IPS-NIHi7 (cell line): Measurements from ENCODE around the gene PEX11B.

Experiments used
- DNase-seq: peaks from one replicate; pipeline ENCODE4 v3.0.0; 2012; ENCODE audit warnings: mixed read lengths; ENCODE audit errors: extremely low spot score

PEX11B gene

DNA sequence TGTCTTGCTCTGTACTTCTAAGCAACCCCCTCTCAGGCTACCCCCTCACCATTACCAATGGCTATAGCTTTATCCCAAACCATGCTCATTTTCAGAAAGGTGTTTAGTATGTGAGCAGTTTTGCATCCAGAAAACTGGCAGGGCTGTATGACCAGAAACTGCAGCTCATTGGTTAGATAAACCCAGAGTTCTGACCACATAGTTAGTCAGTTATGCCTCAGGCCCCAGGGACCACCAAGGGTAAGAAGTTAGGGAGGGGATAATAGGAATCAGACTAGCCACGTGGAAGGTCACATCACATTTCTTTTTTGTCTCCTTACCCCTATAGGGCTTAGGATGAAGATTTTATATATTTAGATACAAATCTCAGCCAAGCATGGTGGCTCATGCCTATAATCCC, 9.9 kb downstream of the PEX11B start:
- no peak for DNase-seq

DNA sequence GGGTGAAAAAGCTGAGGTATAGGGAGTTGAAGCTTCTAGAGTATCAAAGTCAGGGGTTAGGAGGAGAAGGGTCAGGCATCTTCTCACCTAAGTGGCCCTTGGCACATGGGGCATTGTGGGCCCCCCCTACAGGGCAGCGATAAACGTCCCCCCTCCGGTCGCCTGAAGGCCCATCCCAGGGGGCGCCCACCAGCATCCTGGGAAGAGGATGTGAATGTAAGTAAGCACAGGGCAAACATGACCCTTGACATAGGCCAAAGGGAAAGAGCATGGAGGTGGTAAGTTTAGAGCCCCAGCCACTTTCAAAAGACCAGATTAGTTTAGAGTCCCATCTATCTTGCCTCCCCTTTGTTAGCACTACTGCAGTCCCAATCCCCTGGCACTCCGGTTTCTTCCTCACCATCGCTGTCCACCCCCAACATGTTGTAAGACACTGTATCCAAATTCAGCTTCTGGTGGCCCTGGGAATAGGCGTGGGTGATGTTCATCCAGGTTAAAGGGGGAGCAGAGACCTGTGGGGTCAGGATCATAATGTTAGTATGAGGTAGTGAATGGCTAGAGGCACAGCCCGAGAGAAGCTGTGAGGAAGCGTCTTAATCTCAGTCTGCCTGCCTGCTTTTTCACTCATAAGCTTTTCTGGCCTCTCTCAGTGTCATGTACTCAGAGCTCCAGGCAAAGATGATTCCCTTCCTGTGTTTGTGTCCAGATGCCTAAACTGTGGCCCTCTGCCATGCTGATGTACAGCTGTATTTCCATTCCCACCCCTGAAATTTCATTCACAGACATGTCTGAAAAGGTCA, 11.4 kb downstream of the PEX11B start:
- no peak for DNase-seq

DNA sequence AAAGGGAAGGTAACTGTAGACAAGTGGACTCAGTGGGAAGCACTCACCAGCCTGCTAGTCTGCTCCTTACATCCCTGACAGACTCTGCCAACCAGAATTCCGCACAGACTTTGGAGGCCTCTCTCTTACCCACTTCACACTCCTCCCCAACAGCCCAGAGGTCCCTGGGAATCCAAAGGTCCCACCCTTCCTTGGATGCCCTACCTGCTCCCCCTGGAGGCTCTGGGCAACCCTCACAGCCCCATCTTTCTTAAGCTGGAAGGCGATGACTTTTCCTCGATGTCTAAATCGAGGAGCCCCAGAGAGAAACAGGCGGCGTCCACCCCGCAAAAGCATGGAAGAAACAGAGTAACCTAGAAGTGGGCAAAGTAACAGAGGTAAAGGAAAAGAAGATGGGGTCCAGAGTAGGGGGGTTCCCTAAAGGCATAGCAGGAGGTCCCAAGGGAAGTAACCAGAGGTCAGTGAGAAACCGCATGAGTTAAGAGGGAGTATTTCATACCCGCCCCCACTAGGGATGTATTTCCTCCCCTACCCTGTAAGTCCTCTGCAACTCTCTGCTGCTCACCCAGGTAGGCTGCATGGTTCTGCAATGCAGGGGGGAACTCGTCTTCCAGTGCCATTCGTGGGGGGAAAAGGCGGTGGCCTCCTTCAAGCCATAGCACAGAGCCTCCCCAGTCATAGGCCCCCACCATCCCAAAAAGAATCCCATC, 17.1 kb downstream of the PEX11B start:
- DNase-seq, result peak; percentile 59

DNA sequence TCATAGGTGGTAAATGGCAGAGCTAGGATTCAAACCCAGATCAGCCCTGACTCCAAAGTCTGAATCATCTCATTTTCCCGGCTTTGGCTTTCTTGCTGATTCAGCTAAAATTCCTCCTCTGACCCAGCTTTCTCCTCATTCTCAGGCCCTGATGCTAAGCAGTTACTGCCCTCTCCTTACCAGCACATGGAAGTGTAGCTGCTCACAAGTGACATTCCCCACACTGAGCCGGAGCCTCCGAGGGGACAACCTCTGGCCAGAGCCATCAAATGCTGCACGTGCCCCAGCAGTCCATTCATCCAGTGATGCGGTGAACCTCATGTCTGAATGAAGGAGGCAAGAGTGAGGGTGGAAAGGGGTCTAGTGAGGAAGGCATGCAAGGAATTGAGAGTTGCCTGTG, 19.8 kb downstream of the PEX11B start:
- no peak for DNase-seq

DNA sequence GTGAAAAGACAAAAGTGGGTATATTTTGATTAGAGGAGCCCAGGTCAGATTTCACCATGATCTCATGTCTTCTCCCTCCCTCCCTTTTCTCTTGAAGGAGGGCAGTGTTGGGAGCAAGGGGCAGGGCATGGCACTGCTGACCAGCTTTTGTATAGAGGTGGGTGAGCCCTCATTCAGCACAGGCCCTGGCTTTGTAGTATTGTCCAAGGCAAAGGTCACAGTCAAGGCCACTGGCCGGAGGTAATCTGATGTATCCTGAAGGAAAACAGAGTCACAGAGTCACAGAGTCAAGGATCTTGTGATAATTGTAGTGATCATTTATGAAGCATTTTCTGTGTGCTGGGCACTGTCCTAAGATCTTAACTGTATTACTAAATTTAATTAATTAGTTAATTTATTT, 20.5 kb downstream of the PEX11B start:
- DNase-seq, result no peak

DNA sequence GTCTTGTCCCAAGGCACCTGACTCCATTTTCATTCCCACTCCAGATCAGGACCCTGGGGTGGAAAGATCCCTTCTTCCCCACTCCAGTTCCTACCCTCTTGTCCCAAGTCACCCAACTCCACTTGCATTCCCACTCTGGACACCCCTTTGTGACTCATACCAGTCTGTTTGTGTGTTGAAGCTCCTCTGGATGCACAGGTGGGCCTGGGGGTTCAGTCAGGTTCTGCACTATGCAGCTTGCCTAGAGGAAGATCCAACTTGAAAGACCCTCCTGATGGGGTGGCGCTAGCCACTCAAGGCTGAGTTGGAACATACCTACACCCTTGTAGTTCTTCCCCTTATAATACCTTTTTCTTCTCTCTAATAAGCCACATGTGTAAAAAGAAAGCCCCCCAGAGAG, 23.0 kb downstream of the PEX11B start:
- DNase-seq, result no peak

DNA sequence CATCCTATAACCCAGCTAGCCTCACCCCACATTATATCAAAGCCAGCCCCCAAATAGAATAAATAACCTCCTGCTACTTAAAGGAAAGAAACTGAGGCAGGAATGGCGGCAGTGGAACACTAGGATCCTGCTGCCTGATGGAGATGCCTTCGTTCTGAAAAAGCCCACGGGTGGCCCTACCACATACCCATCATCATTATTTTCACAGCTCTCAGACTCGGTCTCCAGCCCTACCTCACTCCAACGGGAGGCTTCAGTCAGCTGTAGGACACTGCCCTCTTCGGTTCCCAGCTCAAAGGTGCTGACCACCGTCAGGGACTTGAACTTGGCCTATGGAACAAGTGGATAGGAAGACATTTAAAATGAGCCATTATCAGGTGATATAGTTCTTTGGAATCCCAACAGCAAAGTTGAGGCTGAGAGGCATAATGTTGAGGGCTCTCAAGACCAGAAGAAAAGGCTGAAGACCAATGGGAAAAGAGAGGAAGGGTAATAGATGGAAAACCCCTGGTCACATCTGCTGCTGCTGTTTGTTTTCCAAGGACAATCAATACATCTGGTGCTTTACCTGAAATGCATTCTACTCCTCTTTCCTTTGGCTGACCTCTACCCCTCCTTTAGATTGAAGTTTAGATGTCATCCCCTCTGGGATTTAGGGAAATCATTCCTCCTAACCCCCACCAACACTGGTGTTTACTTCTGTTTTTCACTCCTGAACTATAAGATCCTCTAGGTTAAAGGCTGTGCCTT, 25.0 kb downstream of the PEX11B start:
- no peak for DNase-seq

DNA sequence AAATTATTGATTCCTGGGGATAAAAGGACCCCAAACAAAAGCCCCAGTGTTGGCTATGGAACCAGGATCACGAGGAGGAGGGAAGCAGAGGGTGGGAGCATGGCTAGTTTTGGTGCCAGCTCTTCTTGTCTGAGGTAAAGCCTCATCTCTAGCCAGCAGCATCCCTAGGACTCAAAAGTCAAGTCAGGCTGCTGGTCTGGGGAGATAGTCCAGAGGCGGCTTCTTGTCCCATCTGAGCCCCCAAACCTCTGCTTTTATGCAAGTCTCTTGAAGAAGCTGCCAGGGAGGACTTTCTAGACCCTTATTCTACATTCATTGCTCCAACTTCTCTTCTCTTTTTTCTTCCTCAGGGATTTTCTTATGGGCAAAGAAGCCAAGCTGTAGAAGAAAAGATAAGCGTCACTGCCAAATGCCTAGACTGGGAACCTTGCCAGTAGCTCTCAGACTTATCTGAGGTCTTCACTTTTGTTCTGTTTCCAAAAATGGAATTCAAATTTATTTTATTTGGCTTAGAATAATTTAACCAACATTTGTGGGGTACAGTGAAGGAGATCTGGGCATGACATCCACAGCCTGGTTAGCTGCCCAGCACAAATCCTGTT, 25.9 kb downstream of the PEX11B start:
- DNase-seq, result no peak

DNA sequence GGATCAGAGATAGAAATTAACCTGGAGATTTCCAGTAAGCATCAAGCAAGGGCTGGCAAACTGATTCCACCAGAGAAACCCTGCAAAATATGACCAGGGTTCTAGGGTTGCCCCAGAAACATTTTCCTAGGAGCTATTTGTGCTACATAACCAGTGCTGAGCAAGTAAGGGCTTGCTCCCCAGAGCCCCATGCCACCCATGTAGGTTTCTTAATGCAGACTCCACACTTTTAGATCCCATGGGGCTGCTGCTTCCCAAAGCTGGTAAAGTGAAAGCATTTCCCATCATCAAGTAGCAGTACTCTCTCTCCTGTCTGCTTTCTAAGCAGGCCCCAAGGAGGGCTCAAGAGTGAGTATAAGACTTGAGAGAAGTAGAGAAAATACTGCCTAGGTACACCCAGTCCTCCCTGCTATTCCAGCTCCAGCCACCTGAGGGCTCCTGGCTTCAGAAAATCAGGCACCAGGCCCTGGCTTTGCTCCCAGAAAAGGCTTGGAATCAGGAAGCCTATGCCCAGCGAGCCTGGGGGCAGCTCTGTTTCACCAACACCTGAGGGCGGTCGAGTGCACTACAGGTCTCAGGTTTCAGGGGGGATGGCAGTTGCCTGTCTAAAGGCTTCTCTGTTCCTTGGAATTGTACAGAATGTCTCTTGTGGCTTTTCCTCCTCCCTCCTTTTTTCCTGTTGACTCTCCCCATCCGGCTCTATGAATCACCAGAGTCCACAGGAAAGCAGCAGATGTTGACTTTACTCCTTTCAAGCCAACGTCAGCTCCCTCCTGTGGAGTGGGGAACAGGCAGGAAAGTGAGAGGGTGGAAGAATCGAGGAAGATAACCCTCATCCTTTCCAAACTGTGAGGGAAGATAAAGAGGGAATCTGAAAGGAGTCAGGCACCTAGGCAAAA, 26.7 kb downstream of the PEX11B start:
- peak; percentile 98 for DNase-seq

DNA sequence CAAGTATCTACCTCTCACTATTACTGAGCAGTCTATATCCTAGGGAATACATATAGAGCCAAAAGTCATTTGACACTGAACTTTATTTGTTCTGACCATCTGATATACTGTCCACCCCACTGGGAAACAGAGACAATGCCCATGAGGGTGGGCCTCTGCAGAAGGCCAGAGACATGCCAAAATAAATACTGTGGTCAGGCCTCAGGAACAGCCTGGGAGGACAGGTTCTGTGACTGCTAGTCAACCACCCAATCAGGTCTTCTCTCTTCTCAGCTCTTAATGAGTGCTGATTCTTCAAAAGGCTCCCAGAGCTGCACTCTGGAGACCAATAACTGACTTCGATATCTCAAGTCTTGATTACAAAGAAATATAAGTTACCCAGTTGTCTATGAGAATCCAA, 27.4 kb downstream of the PEX11B start:
- no peak for DNase-seq

DNA sequence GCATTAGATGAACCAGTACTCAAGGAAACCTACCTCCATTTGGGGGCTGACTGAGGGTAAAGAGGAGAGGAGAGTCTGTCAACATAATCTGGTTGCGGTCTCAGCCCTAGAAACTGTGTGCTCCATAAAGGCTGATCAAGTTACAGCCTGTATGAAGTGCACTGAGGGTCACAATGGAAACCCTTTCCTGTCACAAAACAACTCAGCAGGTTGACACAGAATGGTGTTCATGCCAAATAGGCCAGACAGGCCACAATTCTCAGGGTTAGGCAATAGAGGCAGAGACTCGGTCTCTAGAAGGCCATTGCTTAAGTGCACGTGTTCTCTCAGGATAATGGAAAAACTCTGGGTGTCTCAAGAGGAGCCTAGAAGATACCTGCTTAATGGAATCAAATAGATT, 28.8 kb downstream of the PEX11B start:
- no peak for DNase-seq

DNA sequence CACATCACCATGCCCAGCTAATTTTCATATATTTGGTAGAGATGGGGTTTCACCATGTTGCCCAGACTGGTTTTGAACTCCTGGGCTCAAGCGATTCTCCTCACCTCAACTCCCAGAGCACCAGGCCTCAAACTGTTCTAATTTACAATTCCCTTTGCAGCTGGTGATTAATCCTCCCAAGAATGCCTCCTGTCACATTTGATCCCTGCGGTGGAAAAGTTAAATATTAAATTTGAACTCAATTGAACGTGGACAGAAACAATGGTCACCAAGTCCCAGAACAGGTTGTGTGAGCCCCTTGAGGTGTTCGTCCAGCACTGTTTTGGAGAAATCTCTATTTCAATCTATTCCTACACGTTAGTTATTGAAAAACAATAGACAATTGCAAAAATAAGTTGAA, 30.9 kb downstream of the PEX11B start:
- no peak for DNase-seq

DNA sequence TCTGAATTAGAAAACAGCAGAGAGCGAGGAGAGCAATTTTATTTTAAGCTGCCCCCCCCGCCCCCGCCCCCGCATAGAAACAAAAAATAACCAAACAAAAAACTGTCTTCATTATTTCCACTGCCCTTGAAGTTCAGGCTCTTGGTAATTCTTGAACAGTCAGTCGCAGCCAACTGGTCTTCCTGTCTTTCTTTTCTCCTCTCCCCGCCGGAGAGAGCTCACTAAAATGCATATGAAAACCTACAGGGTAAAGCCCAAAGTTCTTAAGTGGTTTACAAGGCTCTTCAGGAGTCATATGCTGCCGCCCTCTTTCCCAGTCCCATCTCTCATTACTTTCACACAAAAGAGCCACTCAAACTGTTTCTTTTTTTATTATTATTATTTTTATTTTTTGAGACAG, 31.7 kb downstream of the PEX11B start:
- no peak for DNase-seq

DNA sequence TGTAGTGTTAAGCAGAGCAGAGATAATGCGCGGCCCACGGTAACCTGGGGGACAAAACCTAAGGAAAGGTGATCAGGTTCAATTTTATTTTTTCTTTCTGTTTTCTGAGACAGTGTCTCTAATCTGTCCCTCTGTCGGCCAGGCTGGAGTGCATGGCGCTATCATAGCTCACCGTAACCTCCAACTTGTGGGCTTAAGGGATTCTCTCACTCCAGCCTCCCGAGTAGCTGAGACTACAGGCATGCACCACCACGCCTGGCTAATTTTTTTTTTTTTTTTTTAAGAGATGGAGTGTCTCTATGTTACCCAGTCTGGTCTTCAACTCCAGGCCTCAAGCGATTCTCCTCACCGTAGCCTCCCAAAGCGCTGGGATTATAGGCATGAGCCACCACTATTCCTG, 32.1 kb downstream of the PEX11B start:
- no peak for DNase-seq

DNA sequence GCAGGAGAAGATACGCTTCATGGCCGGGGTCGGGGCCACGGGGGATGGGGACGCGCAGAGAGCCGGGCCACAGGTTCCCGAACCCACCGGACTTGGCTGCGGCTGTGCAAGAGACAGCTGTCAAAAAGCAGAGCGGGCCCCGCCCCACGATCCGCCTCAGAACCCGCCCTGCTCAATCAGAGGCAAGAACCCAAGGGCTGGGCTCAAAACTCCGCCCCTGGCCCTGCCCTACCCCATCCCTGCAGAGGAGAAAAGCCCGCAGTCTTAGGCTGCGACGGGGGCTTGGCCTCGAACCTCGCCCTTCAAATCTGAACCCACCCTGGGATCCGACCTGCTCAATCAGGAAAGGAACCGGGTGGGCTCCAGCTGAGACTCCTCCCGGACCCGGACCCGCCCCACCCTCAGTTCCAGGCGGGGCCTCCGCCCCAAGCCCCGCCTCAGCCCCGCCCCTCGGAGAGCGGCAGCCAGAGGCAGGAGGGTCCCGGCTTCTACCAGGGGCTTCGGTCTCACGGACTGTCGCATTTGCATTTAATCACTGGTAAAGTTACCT, 32.7 kb downstream of the PEX11B start, which contains the start of gene ANKRD35:
Gene ANKRD35, minus strand, starts transcription at position 129 of the 550 bp plus-strand sequence. Its CDS starts 108 bp downstream, at position 21.
- peak; percentile 95 for DNase-seq

DNA sequence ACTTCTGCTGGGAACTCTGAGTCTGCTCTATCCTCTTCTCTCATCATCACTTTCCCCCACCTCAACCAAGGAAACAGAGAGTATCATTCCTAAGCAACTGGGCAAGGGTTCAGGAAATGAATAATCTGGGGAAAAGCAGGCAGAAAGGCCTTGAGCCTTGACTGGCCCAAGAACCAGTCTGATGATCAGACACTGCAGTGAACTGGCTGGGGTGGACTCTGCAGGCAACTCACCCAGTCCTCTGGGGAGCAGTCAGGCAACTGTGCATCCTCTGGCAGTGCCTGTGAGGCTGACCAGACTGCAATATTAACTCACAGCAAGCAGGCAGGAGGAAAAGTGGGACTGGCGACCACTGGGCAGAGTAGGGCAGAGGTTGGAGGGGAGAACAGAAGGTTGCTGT, 33.8 kb downstream of the PEX11B start:
- DNase-seq, result no peak

DNA sequence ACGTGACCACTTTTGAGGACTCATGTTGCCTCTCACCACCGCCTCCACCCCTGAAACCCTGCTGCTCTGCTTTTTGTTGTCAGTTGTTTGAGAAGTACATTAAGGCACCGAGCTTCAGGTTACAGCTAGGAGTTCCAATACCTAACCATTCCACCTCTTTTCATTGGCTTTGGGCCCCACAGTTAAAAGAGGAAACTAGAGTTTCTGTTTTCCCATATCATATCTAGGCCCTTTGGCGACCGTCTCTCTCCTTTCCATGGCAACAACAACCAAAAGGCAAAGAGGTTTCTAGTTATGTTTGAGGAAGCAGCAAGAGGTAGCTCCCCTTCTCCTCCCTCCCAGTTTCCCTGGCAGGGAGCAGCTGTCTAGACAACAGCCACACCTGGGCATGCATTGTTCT, 38.7 kb downstream of the PEX11B start:
- DNase-seq, result no peak

DNA sequence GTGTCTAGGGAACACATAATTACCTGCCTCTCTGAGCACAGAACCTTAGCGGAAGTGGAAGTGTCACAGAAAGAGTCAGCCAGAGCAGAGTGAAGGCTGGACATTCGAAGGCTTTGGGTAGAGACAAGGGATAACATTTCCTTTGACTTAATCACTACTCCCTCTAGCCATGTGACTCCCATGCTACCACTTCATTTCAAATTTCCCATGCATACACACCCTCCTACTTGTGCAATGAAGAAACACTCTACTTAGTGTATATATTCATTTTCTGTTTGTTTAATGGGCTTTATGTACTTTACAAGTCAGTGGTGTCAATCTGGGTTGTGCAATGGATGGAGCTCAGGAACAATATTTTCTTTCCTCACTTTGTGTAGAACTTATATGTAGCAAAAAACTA, 39.8 kb downstream of the PEX11B start:
- DNase-seq, result no peak

DNA sequence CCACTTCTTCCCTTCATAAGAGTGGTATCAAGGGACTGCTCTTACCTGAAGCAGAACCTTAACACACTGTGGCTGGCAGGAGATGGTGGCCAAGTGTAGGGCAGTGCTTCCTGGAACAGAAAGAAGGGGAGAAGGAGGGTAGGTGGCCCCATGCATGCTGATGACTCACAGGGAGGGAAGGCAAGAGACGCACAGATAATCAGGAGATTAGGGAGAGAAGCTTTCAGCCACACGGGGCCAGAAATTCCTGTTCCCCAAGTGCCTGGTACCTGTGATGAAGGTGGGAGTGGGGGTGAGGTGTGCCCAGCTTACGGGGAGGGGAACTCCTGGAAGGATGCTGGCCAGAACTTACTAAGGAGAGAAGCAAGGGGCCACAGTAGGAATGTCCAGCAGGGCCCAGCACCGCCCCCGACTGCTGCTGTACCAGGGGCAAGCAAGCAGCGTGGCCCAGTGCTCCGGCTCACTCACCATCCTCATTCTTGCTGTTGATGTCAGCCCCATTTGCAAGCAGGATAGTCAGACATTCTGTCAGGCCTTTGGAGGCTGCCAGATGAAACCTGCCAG, 40.5 kb downstream of the PEX11B start:
- DNase-seq, result no peak

DNA sequence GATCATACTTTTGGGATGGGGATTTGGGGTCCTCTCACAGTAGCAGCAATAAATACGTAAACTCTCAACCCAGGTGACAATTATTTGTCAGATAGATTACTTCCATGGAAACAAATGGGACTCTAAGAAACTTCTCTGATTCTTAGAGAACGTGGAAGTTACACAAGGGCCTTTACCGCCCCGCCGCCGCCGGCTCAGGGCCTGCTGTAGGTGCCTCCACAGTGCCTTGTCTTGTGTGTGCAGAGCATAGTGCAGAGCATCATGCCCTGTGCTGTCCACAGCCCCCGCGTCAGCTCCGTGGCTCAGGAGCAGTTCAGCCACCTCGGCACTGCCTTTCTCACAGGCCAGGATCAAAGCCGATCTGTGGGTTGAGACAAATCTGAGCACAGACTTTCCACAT, 43.9 kb downstream of the PEX11B start:
- no peak for DNase-seq
